ENCODE results near the gene GAS2.

GRCh38 chr11:22786475-22786874, 120.1 kb downstream of the GAS2 start:
- TF ChIP-seq CTCF (conservative IDR thresholded peaks at IDR 0.05 in 1 of 2, IDR thresholded peaks at IDR 0.05 in 1 of 2; ENCODE audit: low read depth in 1 of 2, low read length in 2 of 2) (no peak), EZH2 (IDR thresholded peaks at IDR 0.05; ENCODE audit: low read length, missing control alignments) (no peak)

All from fibroblast of lung (primary cell).